GM23338 (cell line): Measurements from ENCODE around the gene PTMA. TPM values are rescaled to one million over a fixed set of nuclear protein-coding genes. Genes with fewer than 3 reads are reported as not detected.

Experiments
- ATAC-seq: fragments of 200-7000 bp; cut with Tn5 transposase; 3 replicates; pipeline ENCODE4 v1.9.1; 2020
- DNase-seq: peaks from one replicate; pipeline ENCODE4 v3.0.0-alpha.2; 2015; ENCODE audit warnings: low spot score
- H2AFZ ChIP-seq: fragments of 200-600 bp; sonication (generic); 2 replicates; pipeline ENCODE4 v1.8.0; 2016; ENCODE audit warnings: antibody characterized with exemption, mild to moderate bottlenecking, moderate library complexity
- H3F3A ChIP-seq: fragments of 200-600 bp; sonication (generic); replicated peaks from 2 replicates; pipeline ENCODE4 v1.8.0; 2017; ENCODE audit warnings: antibody characterized with exemption, mixed run types, low read depth
- H3K27ac ChIP-seq: fragments of 200-600 bp; sonication (generic); 2 replicates; pipeline ENCODE4 v1.6.1; 2016; ENCODE audit warnings: low read depth
- H3K27me3 ChIP-seq: fragments of 200-600 bp; sonication (generic); 2 replicates; pipeline ENCODE4 v1.8.0; 2016; ENCODE audit warnings: mild to moderate bottlenecking, mixed run types, moderate library complexity; ENCODE audit not compliant: insufficient read depth
- H3K36me3 ChIP-seq: fragments of 200-600 bp; sonication (generic); 2 replicates; pipeline ENCODE4 v1.8.0; 2016; ENCODE audit warnings: mild to moderate bottlenecking; ENCODE audit not compliant: insufficient read depth
- H3K4me1 ChIP-seq: fragments of 200-600 bp; sonication (generic); 2 replicates; pipeline ENCODE4 v1.8.0; 2016; ENCODE audit warnings: mild to moderate bottlenecking, moderate library complexity; ENCODE audit not compliant: insufficient read depth
- H3K4me2 ChIP-seq: fragments of 200-600 bp; sonication (generic); 2 replicates; pipeline ENCODE4 v1.7.1; 2017; ENCODE audit warnings: mixed run types
- H3K4me3 ChIP-seq: fragments of 200-600 bp; sonication (generic); 2 replicates; pipeline ENCODE4 v1.6.1; 2016; ENCODE audit warnings: mixed run types
- H3K79me2 ChIP-seq: fragments of 200-600 bp; sonication (generic); replicated peaks from 2 replicates; pipeline ENCODE4 v1.8.0; 2017; ENCODE audit warnings: mild to moderate bottlenecking; ENCODE audit not compliant: insufficient read depth
- H3K9me2 ChIP-seq: fragments of 200-600 bp; sonication (generic); 2 replicates; pipeline ENCODE4 v1.8.0; 2017; ENCODE audit not compliant: insufficient read depth
- H4K20me1 ChIP-seq: fragments of 200-600 bp; sonication (generic); replicated peaks from 2 replicates; pipeline ENCODE4 v1.8.0; 2017; ENCODE audit warnings: mild to moderate bottlenecking; ENCODE audit not compliant: insufficient read depth
- H3K27ac Mint-ChIP-seq: 2 replicates; pipeline ENCODE4 v1.8.0; 2020; ENCODE audit warnings: inconsistent platforms, mild to moderate bottlenecking, moderate library complexity, mixed read lengths
- H3K27me3 Mint-ChIP-seq: 3 replicates; pipeline ENCODE4 v1.8.0; 2022; ENCODE audit warnings: low read depth, mild to moderate bottlenecking, moderate library complexity, mixed read lengths, inconsistent platforms; ENCODE audit not compliant: insufficient read depth, poor library complexity
- H3K36me3 Mint-ChIP-seq: 3 replicates; pipeline ENCODE4 v1.8.0; 2021; ENCODE audit warnings: low read depth, mild to moderate bottlenecking, inconsistent platforms, moderate library complexity, mixed read lengths
- H3K4me1 Mint-ChIP-seq: 3 replicates; pipeline ENCODE4 v1.8.0; 2020; ENCODE audit warnings: mild to moderate bottlenecking, inconsistent platforms, mixed read lengths
- H3K4me3 Mint-ChIP-seq: 3 replicates; pipeline ENCODE4 v1.8.0; 2021; ENCODE audit warnings: moderate library complexity, mild to moderate bottlenecking, inconsistent platforms, mixed read lengths
- H3K9me3 Mint-ChIP-seq: 3 replicates; pipeline ENCODE4 v1.8.0; 2020; ENCODE audit warnings: moderate library complexity, mild to moderate bottlenecking, inconsistent platforms, mixed read lengths
- CREB1 ChIP-seq: fragments of 250-450 bp; sonication (Bioruptor Pico); IDR thresholded peaks from 2 replicates; pipeline ENCODE4 v1.5.0; 2020; ENCODE audit warnings: low read depth, mild to moderate bottlenecking, moderate library complexity
- CTCF ChIP-seq, 2 experiments: fragments of 200-600 bp in 1 of 2; sonication (generic) in 1 of 2; conservative IDR thresholded peaks; 2 replicates each; pipeline versions ENCODE4 v1.5.1 to v1.6.1; 2016 to 2017; ENCODE audit warnings: antibody characterized with exemption in 2 of 2, low read depth in 2 of 2, mild to moderate bottlenecking in 2 of 2, moderate library complexity in 1 of 2
- EZH2phosphoT487 ChIP-seq: fragments of 200-600 bp; sonication (generic); IDR thresholded peaks from one replicate; pipeline ENCODE4 v1.8.1; 2018; ENCODE audit warnings: antibody characterized with exemption; ENCODE audit not compliant: unreplicated experiment
- JUNB ChIP-seq: IDR thresholded peaks from one replicate; pipeline ENCODE4 v1.6.1; 2016; ENCODE audit warnings: antibody characterized with exemption; ENCODE audit not compliant: unreplicated experiment
- NANOG ChIP-seq: IDR thresholded peaks from 2 replicates; pipeline ENCODE4 v1.6.1; 2016; ENCODE audit warnings: antibody characterized with exemption, borderline replicate concordance
- STAT1 ChIP-seq: IDR thresholded peaks from one replicate; pipeline ENCODE4 v1.6.1; 2016; ENCODE audit warnings: antibody characterized with exemption; ENCODE audit not compliant: unreplicated experiment
- ZNF331 ChIP-seq: fragments of 250-450 bp; sonication (Bioruptor Pico); IDR thresholded peaks from 2 replicates; pipeline ENCODE4 v1.5.0; 2020; ENCODE audit warnings: low read depth, mild to moderate bottlenecking, moderate library complexity
- polyA plus RNA-seq: library from polyadenylated mRNA; unstranded; fragments of >200 nt; fragmentation: Nextera tagmentation; extraction: Ambion mirVana; gene quantifications from 2 replicates; pipeline ENCODE4 v1.2.1, GENCODE V29; 2016
- total RNA-seq: library from RNA; depleted of rRNA; stranded (reverse); fragments of >200 nt; shearing (Covaris generic); gene quantifications from 2 replicates; pipeline ENCODE4 v1.2.3, GENCODE V29; 2014
- TF ChIP-seq, protein P1 (sequence below): fragments of 250-450 bp; sonication (Bioruptor Pico); IDR thresholded peaks from 2 replicates; pipeline ENCODE4 v1.5.0; 2020; ENCODE audit warnings: mild to moderate bottlenecking, moderate library complexity

The PTMA gene
- total and polyA plus RNA-seq, 2 experiments from 2014 or later = 1,861 to 8,990 TPM

GRCh38 chr2:231725476-231725875 is 17.2 kb downstream of the PTMA start (continued):
- TF ChIP-seq CTCF (conservative IDR thresholded peaks at IDR 0.05; ENCODE audit: low read depth in 2 of 2) = no peak
- no peak for TF ChIP-seq STAT1
- TF ChIP-seq EZH2phosphoT487 = no peak
- no peak for TF ChIP-seq JUNB
- TF ChIP-seq CREB1 (CRISPR knock-in tag) = no peak
- TF ChIP-seq, protein P1, sequence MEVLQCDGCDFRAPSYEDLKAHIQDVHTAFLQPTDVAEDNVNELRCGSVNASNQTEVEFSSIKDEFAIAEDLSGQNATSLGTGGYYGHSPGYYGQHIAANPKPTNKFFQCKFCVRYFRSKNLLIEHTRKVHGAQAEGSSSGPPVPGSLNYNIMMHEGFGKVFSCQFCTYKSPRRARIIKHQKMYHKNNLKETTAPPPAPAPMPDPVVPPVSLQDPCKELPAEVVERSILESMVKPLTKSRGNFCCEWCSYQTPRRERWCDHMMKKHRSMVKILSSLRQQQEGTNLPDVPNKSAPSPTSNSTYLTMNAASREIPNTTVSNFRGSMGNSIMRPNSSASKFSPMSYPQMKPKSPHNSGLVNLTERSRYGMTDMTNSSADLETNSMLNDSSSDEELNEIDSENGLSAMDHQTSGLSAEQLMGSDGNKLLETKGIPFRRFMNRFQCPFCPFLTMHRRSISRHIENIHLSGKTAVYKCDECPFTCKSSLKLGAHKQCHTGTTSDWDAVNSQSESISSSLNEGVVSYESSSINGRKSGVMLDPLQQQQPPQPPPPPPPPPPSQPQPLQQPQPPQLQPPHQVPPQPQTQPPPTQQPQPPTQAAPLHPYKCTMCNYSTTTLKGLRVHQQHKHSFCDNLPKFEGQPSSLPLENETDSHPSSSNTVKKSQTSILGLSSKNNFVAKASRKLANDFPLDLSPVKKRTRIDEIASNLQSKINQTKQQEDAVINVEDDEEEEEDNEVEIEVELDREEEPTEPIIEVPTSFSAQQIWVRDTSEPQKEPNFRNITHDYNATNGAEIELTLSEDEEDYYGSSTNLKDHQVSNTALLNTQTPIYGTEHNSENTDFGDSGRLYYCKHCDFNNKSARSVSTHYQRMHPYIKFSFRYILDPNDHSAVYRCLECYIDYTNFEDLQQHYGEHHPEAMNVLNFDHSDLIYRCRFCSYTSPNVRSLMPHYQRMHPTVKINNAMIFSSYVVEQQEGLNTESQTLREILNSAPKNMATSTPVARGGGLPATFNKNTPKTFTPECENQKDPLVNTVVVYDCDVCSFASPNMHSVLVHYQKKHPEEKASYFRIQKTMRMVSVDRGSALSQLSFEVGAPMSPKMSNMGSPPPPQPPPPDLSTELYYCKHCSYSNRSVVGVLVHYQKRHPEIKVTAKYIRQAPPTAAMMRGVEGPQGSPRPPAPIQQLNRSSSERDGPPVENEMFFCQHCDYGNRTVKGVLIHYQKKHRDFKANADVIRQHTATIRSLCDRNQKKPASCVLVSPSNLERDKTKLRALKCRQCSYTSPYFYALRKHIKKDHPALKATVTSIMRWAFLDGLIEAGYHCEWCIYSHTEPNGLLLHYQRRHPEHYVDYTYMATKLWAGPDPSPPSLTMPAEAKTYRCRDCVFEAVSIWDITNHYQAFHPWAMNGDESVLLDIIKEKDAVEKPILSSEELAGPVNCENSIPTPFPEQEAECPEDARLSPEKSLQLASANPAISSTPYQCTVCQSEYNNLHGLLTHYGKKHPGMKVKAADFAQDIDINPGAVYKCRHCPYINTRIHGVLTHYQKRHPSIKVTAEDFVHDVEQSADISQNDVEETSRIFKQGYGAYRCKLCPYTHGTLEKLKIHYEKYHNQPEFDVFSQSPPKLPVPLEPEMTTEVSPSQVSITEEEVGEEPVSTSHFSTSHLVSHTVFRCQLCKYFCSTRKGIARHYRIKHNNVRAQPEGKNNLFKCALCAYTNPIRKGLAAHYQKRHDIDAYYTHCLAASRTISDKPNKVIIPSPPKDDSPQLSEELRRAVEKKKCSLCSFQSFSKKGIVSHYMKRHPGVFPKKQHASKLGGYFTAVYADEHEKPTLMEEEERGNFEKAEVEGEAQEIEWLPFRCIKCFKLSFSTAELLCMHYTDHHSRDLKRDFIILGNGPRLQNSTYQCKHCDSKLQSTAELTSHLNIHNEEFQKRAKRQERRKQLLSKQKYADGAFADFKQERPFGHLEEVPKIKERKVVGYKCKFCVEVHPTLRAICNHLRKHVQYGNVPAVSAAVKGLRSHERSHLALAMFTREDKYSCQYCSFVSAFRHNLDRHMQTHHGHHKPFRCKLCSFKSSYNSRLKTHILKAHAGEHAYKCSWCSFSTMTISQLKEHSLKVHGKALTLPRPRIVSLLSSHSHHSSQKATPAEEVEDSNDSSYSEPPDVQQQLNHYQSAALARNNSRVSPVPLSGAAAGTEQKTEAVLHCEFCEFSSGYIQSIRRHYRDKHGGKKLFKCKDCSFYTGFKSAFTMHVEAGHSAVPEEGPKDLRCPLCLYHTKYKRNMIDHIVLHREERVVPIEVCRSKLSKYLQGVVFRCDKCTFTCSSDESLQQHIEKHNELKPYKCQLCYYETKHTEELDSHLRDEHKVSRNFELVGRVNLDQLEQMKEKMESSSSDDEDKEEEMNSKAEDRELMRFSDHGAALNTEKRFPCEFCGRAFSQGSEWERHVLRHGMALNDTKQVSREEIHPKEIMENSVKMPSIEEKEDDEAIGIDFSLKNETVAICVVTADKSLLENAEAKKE (CRISPR knock-in tag) = no peak

DNA sequence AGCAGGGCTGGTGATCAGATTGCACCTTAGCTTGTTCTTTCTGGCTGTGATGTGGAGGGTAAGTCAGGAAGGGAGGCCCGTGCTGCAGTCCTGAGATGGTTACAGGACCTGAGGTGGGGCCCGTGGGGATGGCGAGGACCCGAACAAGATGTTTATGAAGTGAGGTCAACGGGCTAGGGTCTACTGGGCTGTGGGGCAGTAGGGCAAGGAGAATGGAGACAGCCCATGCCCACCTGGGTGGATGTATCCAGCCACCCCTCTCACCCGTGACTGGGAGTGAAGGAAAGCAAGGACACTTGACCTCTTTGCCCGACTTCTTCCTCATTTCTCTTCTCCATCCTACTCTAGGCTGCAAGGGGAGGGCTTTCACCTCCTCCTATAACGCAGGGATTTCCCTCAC is 18.0 kb downstream of the PTMA start:
- H3F3A ChIP-seq = no peaks in the 10 kb centered on the region
- no peak overlapping the region for H3K27ac ChIP-seq
- Mint-ChIP-seq H3K27ac (no peak overlapping the region), H3K4me3 (no peak overlapping the region), H3K4me1 (peaks cover 6% of the 10 kb centered on the region), H3K9me3 (no peaks in the 10 kb centered on the region), H3K27me3 (peaks cover 4% of the 10 kb centered on the region), H3K36me3 (no peaks in the 10 kb centered on the region; the same call in 2 of the 3 replicates)
- no peaks in the 10 kb centered on the region for H3K9me2 ChIP-seq
- ATAC-seq (no peak), DNase-seq (no peak)
- no peak overlapping the region for H3K4me2 ChIP-seq
- H3K4me1 ChIP-seq = no peaks in the 10 kb centered on the region
- no peaks in the 10 kb centered on the region; the same call in 1 of the 2 replicates for H4K20me1 ChIP-seq
- H3K79me2 ChIP-seq = no peaks in the 10 kb centered on the region
- no peak overlapping the region for H3K4me3 ChIP-seq
- H2AFZ ChIP-seq = no peak overlapping the region
- no peaks in the 10 kb centered on the region for H3K36me3 ChIP-seq
- no peaks in the 10 kb centered on the region for H3K27me3 ChIP-seq
- TF ChIP-seq JUNB (no peak), ZNF331 (no peak), NANOG (no peak), STAT1 (no peak), EZH2phosphoT487 (no peak)
- TF ChIP-seq, protein P1 (CRISPR knock-in tag) = no peak
